ENCODE data around the gene CSMD2.

The CSMD2 gene

DNA sequence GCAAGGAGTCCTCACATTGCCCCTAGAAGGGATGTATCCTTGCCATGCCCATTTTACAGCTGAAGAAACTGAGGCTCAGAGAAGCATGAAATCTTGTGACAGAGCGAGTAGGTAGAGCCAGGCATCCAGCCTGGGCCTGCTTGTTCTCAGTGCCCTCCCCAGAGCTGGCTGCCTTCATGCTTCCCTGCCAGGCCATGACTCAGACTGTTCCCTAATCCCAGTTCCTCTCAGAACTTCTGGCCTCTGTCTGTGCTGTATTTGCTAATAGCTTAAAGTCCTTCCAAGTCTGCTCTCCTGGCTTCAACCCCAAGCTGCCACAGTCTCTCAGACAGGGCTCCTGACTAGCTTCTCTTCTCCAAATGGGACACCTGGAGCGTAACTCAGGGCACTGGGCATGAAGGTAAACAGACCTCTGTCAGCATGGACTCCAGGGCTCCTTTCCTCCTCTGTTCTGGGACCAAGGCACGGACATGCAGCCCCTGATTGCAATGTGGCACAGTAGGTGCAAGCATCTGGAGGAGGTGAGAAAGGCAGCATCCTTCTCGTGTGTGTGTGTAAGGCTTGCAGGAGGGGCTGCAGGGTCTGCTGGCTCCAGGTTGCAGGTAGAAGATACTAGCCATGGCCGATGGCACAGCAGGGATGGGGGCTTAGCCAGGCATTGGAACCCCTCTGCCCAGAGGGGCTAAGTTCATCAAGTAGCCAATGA, 178.5 kb downstream of the CSMD2 start:
- Histone ChIP-seq H3K4me1 (ENCODE audit: control insufficient read depth in 1 of 2, insufficient read depth in 2 of 2, low read length in 2 of 2) (no peaks in the 10 kb centered on the region), H3K9ac (ENCODE audit: low read depth in 1 of 2, low read length in 2 of 2) (no peak overlapping the region), H3K4me3 (ENCODE audit: low read depth in 1 of 2, low read length in 2 of 2) (no peak overlapping the region), H3K27ac (ENCODE audit: low read depth, low read length) (no peak overlapping the region), H3K27me3 (ENCODE audit: control insufficient read depth in 1 of 2, insufficient read depth in 2 of 2, low read length in 2 of 2) (no peaks in the 10 kb centered on the region), H3K9me3 (ENCODE audit: control insufficient read depth in 1 of 2, low read length in 2 of 2) (no peaks in the 10 kb centered on the region), H3K36me3 (ENCODE audit: control insufficient read depth in 1 of 2, insufficient read depth in 2 of 2, low read length in 2 of 2) (no peaks in the 10 kb centered on the region)

DNA sequence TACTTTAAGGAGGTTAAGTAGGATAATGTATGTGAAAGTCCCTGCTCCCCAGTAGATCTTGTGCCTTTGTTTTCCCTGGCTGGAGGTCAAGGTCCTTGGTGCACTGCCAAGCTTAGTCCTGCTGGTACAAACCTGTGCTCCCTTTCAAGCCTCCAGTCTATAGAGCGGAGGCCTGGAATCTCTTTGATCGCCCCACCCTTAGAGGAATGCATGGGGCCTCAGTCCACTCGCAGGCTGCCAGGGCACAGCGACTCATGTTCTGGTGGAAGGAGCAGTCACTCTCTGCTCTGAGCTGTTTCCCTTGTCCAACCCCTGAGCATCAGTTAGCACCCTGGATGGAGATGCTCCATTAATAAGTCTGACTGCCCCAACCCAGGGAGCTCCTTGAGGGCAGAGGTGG, 179.4 kb downstream of the CSMD2 start:
- Histone ChIP-seq H3K4me3 (ENCODE audit: low read depth in 1 of 2, low read length in 2 of 2) (no peak overlapping the region), H3K9ac (ENCODE audit: low read depth in 1 of 2, low read length in 2 of 2) (no peak overlapping the region), H3K36me3 (ENCODE audit: control insufficient read depth in 1 of 2, insufficient read depth in 2 of 2, low read length in 2 of 2) (no peaks in the 10 kb centered on the region), H3K4me1 (ENCODE audit: control insufficient read depth in 1 of 2, insufficient read depth in 2 of 2, low read length in 2 of 2) (no peaks in the 10 kb centered on the region), H3K27me3 (ENCODE audit: control insufficient read depth in 1 of 2, insufficient read depth in 2 of 2, low read length in 2 of 2) (no peaks in the 10 kb centered on the region), H3K27ac (ENCODE audit: low read depth, low read length) (no peak overlapping the region), H3K9me3 (ENCODE audit: control insufficient read depth in 1 of 2, low read length in 2 of 2) (no peaks in the 10 kb centered on the region)

DNA sequence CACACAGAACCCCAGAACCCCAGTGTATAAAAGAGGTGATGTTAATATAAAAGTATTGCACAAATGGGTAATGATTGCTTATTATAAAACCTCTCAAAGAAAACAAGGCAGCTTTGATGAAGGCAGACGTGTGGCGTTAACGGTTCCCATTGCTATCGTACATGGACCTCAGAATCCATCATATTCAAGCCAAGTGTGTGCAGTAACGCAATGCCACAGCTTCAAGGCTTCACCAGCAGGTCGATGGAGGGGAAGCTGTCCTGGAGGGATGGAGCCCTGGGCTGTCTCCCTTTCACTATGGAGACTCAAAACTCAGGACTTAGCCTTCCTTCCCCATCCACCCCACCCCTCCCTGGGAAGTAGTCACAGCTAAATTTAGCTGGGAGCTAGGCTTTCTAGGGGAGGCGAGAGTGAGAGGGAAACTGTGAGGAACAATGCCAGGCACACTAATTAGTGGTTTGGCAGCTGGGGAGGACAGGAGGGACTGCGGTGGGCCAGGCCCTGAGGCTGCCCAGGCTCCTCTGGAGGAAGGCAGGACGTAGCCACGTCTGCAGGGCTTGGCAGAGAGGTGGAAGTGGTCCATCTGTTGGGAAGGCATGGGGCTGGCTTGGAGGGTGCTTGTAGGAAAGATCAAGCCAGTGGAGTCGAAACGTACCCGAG, 180.0 kb downstream of the CSMD2 start:
- Histone ChIP-seq H3K27ac (ENCODE audit: low read depth, low read length) (no peak overlapping the region), H3K9ac (ENCODE audit: low read depth in 1 of 2, low read length in 2 of 2) (no peak overlapping the region), H3K27me3 (ENCODE audit: control insufficient read depth in 1 of 2, insufficient read depth in 2 of 2, low read length in 2 of 2) (no peaks in the 10 kb centered on the region), H3K4me3 (ENCODE audit: low read depth in 1 of 2, low read length in 2 of 2) (no peak overlapping the region), H3K4me1 (ENCODE audit: control insufficient read depth in 1 of 2, insufficient read depth in 2 of 2, low read length in 2 of 2) (no peaks in the 10 kb centered on the region), H3K36me3 (ENCODE audit: control insufficient read depth in 1 of 2, insufficient read depth in 2 of 2, low read length in 2 of 2) (no peaks in the 10 kb centered on the region), H3K9me3 (ENCODE audit: control insufficient read depth in 1 of 2, low read length in 2 of 2) (no peaks in the 10 kb centered on the region)

DNA sequence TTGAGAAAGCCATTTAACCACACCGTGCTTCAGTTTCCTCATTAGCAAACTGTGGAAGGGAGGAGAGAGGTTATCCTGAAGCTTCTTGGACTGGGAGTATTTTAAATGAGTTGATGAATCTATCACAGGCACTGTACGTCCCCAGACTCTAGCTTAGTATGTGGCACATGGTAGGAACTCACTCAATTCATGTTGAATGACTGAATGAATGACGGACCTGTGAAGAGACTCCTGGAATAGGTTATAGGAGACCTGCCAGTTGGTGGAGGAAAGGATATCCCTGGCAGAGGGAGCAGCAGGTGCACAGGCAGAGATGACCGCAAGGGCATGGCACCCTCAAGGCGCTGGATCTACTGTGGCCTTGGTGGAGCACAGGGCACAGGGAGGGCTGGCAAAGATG, 182.6 kb downstream of the CSMD2 start:
- Histone ChIP-seq H3K4me1 (ENCODE audit: control insufficient read depth in 1 of 2, insufficient read depth in 2 of 2, low read length in 2 of 2) (no peaks in the 10 kb centered on the region), H3K9me3 (ENCODE audit: control insufficient read depth in 1 of 2, low read length in 2 of 2) (no peaks in the 10 kb centered on the region), H3K36me3 (ENCODE audit: control insufficient read depth in 1 of 2, insufficient read depth in 2 of 2, low read length in 2 of 2) (no peaks in the 10 kb centered on the region), H3K27ac (ENCODE audit: low read depth, low read length) (no peak overlapping the region), H3K4me3 (ENCODE audit: low read depth in 1 of 2, low read length in 2 of 2) (no peak overlapping the region), H3K27me3 (ENCODE audit: control insufficient read depth in 1 of 2, insufficient read depth in 2 of 2, low read length in 2 of 2) (no peaks in the 10 kb centered on the region), H3K9ac (ENCODE audit: low read depth in 1 of 2, low read length in 2 of 2) (no peak overlapping the region)

DNA sequence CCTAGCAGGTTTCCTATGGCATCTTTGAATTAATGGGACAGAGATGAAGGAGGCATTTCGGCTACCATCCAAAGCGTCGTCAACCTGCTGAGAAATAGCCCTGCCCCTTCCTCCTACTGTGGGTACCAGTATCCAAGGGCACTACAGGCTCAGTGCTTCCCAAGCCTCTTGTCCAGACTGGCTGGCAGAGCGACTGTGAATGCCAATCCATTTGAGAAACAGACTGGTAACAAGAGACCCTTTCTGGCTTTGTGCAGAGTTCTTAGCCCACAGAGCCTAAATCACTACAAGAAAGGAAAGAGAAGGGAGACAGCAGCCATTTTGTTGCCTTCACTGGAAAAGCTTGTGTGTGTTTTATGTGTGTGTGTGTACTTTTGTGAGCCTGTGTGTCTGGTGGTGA, 185.7 kb downstream of the CSMD2 start:
- Histone ChIP-seq H3K36me3 (ENCODE audit: control insufficient read depth in 1 of 2, insufficient read depth in 2 of 2, low read length in 2 of 2) (no peaks in the 10 kb centered on the region), H3K4me3 (ENCODE audit: low read depth in 1 of 2, low read length in 2 of 2) (no peak overlapping the region)

DNA sequence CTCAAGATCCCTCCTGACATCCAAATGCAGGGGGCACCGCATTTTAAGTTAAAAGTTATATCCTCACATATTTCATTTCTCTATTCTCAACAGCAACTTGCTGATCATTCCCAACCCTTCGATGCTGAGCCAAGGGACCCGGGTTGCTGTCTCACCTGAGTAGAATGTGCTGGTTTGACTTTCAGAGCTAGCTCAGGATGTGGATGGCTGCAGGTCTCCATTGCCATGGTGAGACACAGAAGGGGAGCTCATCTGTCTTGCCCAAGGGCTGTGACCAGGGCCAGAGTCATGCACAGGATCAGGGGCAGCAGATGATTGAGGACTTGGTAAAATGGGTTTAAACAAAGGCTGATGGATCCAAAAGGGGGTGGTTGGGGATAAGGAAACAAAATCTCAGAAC, 189.1 kb downstream of the CSMD2 start:
- Histone ChIP-seq H3K27ac (ENCODE audit: low read depth, low read length) (no peak overlapping the region), H3K4me3 (ENCODE audit: low read depth in 1 of 2, low read length in 2 of 2) (no peak overlapping the region), H3K9me3 (ENCODE audit: control insufficient read depth in 1 of 2, low read length in 2 of 2) (no peaks in the 10 kb centered on the region), H3K4me1 (ENCODE audit: control insufficient read depth in 1 of 2, insufficient read depth in 2 of 2, low read length in 2 of 2) (no peaks in the 10 kb centered on the region), H3K9ac (ENCODE audit: low read depth in 1 of 2, low read length in 2 of 2) (no peak overlapping the region), H3K27me3 (ENCODE audit: control insufficient read depth in 1 of 2, insufficient read depth in 2 of 2, low read length in 2 of 2) (peaks cover 0 to 3% of the 10 kb centered on the region in 2 donors), H3K36me3 (ENCODE audit: control insufficient read depth in 1 of 2, insufficient read depth in 2 of 2, low read length in 2 of 2) (no peaks in the 10 kb centered on the region)

More for the DNA sequence above, 185.7 kb downstream of the CSMD2 start:
- Histone ChIP-seq H3K27ac (ENCODE audit: low read depth, low read length) (no peak overlapping the region), H3K9me3 (ENCODE audit: control insufficient read depth in 1 of 2, low read length in 2 of 2) (no peaks in the 10 kb centered on the region), H3K27me3 (ENCODE audit: control insufficient read depth in 1 of 2, insufficient read depth in 2 of 2, low read length in 2 of 2) (no peaks in the 10 kb centered on the region), H3K4me1 (ENCODE audit: control insufficient read depth in 1 of 2, insufficient read depth in 2 of 2, low read length in 2 of 2) (no peaks in the 10 kb centered on the region), H3K9ac (ENCODE audit: low read depth in 1 of 2, low read length in 2 of 2) (no peak overlapping the region)

DNA sequence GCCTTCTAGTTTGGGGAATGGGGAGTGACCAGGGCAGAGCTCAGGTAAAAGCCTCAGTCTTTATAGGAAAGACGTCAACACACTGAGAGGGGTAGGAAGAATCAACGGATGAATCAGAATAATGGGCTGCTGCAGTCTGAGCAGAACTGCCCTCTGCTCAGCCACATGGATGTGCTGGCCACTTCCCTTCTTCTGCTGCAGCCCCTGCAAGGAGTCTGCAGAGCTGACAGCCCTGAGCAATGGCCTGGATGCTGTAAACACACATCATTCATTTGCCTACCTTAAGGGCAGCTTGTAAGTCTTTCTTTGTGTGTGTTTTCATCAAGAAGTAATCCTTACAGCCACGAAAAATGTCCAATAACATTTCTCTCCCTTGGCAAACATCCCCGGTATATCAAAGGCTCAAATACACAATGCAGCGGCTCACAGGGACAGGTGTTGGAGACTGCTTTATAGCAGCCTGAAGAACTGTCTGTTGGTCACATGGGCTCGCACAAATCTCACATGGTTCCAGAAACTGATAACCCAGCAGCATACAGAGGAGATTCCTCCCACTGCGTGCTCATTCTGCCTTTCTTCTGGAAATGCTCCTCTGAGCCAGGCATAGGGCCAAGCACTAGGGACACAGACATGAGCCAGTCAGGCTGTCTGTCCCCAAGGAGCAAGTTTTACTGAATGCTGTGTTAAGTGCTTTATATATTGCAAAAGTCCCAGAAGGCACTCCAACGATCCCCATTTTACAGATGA, 191.1 kb downstream of the CSMD2 start:
- no peak overlapping the region for H3K27ac ChIP-seq (ENCODE audit: low read depth, low read length)
- H3K9ac ChIP-seq (ENCODE audit: low read depth in 1 of 2, low read length in 2 of 2): no peak overlapping the region
- H3K27me3 ChIP-seq (ENCODE audit: control insufficient read depth in 1 of 2, insufficient read depth in 2 of 2, low read length in 2 of 2): peaks cover 0 to 3% of the 10 kb centered on the region in 2 donors
- no peaks in the 10 kb centered on the region for H3K9me3 ChIP-seq (ENCODE audit: control insufficient read depth in 1 of 2, low read length in 2 of 2)
- H3K4me1 ChIP-seq (ENCODE audit: control insufficient read depth in 1 of 2, insufficient read depth in 2 of 2, low read length in 2 of 2): no peaks in the 10 kb centered on the region
- H3K36me3 ChIP-seq (ENCODE audit: control insufficient read depth in 1 of 2, insufficient read depth in 2 of 2, low read length in 2 of 2): no peaks in the 10 kb centered on the region
- H3K4me3 ChIP-seq (ENCODE audit: low read depth in 1 of 2, low read length in 2 of 2): no peak overlapping the region

DNA sequence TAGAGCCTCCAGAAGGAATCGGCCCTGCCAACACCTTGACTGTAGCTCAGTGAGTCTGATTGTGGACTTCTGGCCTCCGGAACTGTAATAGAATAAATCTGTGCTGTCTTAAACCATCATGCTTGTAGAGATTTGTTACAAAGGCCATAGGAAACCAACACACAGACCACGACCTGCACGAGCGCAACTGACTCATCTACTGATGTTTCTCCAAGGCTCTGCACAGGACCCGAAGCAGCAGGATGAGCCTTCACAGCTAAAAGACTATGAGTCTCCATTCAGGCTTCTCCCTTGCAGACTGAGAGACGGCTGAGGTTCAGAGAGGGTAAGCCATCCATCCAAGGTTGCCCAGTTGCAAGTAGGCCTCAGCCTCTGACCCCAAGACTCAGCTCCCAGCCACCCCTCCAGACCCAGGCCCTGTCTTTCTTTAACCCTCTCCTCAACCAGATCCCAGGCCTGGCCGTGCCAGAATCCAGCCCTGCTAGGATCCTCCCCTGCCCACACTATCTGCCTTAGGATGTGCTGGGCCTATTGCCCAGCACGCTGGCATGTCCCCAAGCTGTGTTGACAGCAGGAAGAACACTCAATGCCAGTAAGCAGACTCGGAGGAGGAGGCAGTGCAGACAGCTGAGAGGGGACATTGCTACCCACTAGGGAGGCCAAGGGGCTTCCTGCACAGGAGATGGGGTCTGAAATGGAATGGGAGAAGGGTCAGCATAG, 192.2 kb downstream of the CSMD2 start:
- Histone ChIP-seq H3K9ac (ENCODE audit: low read depth in 1 of 2, low read length in 2 of 2) (no peak overlapping the region), H3K9me3 (ENCODE audit: control insufficient read depth in 1 of 2, low read length in 2 of 2) (no peaks in the 10 kb centered on the region), H3K36me3 (ENCODE audit: control insufficient read depth in 1 of 2, insufficient read depth in 2 of 2, low read length in 2 of 2) (no peaks in the 10 kb centered on the region), H3K27me3 (ENCODE audit: control insufficient read depth in 1 of 2, insufficient read depth in 2 of 2, low read length in 2 of 2) (peaks cover 0 to 3% of the 10 kb centered on the region in 2 donors), H3K4me1 (ENCODE audit: control insufficient read depth in 1 of 2, insufficient read depth in 2 of 2, low read length in 2 of 2) (no peaks in the 10 kb centered on the region), H3K4me3 (ENCODE audit: low read depth in 1 of 2, low read length in 2 of 2) (no peak overlapping the region), H3K27ac (ENCODE audit: low read depth, low read length) (no peak overlapping the region)

DNA sequence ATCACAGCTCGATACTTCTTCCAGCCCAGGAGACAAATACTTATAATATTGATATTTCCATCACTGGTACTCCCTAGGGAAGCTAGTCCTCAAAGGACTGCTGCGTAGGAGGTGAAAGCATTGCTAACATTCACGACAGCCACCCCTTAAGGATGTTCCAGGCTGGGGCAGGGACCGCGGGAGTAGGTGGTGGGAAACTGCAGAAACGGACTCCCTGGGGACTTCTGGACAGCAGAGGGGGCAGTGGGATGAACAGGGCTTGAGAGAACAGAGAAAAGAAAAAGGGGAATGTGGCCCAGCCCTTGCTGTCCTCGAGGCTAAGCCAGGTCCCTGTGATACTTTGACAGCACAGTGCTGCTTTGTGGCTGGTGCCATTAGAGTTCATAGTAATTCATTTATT, 193.1 kb downstream of the CSMD2 start:
- Histone ChIP-seq H3K4me3 (ENCODE audit: low read depth in 1 of 2, low read length in 2 of 2) (no peak overlapping the region), H3K9me3 (ENCODE audit: control insufficient read depth in 1 of 2, low read length in 2 of 2) (no peaks in the 10 kb centered on the region), H3K4me1 (ENCODE audit: control insufficient read depth in 1 of 2, insufficient read depth in 2 of 2, low read length in 2 of 2) (no peaks in the 10 kb centered on the region), H3K36me3 (ENCODE audit: control insufficient read depth in 1 of 2, insufficient read depth in 2 of 2, low read length in 2 of 2) (no peaks in the 10 kb centered on the region), H3K27me3 (ENCODE audit: control insufficient read depth in 1 of 2, insufficient read depth in 2 of 2, low read length in 2 of 2) (peaks cover 0 to 3% of the 10 kb centered on the region in 2 donors), H3K27ac (ENCODE audit: low read depth, low read length) (no peak overlapping the region), H3K9ac (ENCODE audit: low read depth in 1 of 2, low read length in 2 of 2) (no peak overlapping the region)

All from duodenal mucosa (tissue), 2 donors.